ENCODE measurements around the gene PNPT1. TPM values are rescaled to one million over a fixed set of nuclear protein-coding genes. Genes with fewer than 3 reads are reported as not detected.

PNPT1 gene
- total RNA-seq, 1 experiment from 2014 or later = 31.7 TPM

DNA sequence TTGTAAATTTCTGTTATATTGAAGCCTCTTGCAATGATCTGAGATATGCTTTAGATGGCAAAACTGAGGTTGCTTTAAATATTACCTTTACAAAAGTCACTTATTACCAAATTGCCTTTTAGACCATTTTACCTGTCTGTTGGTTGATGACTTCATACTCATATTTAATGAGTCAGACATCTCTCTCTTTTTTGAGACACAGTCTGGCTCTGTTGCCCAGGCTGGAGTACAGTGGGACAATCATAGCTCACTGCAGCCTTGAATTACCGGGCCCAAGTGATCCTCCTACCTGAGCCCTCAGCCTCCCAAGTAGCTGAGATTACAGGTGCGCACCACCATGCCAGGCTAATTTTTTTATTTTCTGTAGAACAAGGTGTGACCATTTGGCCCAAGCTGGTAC is 64.7 kb downstream of the PNPT1 start:
- POLR2A ChIA-PET = no interaction called here
- intact Hi-C loops (cut with micrococcal nuclease) = no loop called here
- no peak for ATAC-seq
- H2AFZ ChIP-seq (ENCODE audit: low read depth, low read length, poor library complexity, severe bottlenecking) = no peak overlapping the region
- CTCF ChIA-PET = no interaction called here
- H3K9me2 ChIP-seq (ENCODE audit: insufficient read depth) = no peaks in the 10 kb centered on the region
- H3K4me2 ChIP-seq (ENCODE audit: low read length) = no peak overlapping the region
- peaks cover 0 to 4% of the 10 kb centered on the region in 2 experiments; a peak in 2 of 4 replicates for H3K36me3 ChIP-seq (ENCODE audit: control insufficient read depth in 1 of 2, insufficient read depth in 2 of 2, low read length in 2 of 2)
- TF ChIP-seq MAX (IDR thresholded peaks at IDR 0.05) (no peak), ZBTB33 (IDR thresholded peaks at IDR 0.05; ENCODE audit: extremely low read depth, insufficient replicate concordance, low read length) (no peak), ZFX (IDR thresholded peaks at IDR 0.05) (no peak), RAD21 (IDR thresholded peaks at IDR 0.05; ENCODE audit: low read depth) (no peak), TCF7L2 (IDR thresholded peaks at IDR 0.05; ENCODE audit: borderline replicate concordance, extremely low read depth, insufficient read depth, insufficient read length) (no peak), SRF (IDR thresholded peaks at IDR 0.05; ENCODE audit: low read depth) (no peak), EGR1 (IDR thresholded peaks at IDR 0.05; ENCODE audit: low read depth) (no peak), EZH2 (IDR thresholded peaks at IDR 0.05) (no peak), YY1 (IDR thresholded peaks at IDR 0.05; ENCODE audit: extremely low read depth, insufficient replicate concordance, low read depth, low read length) (no peak)
- TF ChIP-seq, protein P1, sequence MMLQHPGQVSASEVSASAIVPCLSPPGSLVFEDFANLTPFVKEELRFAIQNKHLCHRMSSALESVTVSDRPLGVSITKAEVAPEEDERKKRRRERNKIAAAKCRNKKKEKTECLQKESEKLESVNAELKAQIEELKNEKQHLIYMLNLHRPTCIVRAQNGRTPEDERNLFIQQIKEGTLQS (IDR thresholded peaks at IDR 0.05) = no peak
- TF ChIP-seq, protein P2, sequence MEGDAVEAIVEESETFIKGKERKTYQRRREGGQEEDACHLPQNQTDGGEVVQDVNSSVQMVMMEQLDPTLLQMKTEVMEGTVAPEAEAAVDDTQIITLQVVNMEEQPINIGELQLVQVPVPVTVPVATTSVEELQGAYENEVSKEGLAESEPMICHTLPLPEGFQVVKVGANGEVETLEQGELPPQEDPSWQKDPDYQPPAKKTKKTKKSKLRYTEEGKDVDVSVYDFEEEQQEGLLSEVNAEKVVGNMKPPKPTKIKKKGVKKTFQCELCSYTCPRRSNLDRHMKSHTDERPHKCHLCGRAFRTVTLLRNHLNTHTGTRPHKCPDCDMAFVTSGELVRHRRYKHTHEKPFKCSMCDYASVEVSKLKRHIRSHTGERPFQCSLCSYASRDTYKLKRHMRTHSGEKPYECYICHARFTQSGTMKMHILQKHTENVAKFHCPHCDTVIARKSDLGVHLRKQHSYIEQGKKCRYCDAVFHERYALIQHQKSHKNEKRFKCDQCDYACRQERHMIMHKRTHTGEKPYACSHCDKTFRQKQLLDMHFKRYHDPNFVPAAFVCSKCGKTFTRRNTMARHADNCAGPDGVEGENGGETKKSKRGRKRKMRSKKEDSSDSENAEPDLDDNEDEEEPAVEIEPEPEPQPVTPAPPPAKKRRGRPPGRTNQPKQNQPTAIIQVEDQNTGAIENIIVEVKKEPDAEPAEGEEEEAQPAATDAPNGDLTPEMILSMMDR (IDR thresholded peaks at IDR 0.05 in 2 of 3, conservative IDR thresholded peaks at IDR 0.05 in 1 of 3; ENCODE audit: borderline replicate concordance in 1 of 3, insufficient read depth in 1 of 3, low read depth in 2 of 3, low read length in 2 of 3) = no peak
- RAD21 ChIA-PET (ENCODE audit: low non-redundant PET in 1 of 2, low total read pairs in 2 of 2, uncharacterized antibody in 2 of 2, unreplicated experiment in 2 of 2) = no interaction called here
- no peaks in the 10 kb centered on the region for H4K20me1 ChIP-seq (ENCODE audit: insufficient read depth)
- no peaks in the 10 kb centered on the region for H3K79me2 ChIP-seq (ENCODE audit: insufficient read depth, low read length)
- H3K9me3 ChIP-seq (ENCODE audit: control insufficient read depth in 1 of 2, insufficient read depth in 1 of 2, low read depth in 1 of 2, low read length in 2 of 2) = no peaks in the 10 kb centered on the region
- no peak overlapping the region for H3K27ac ChIP-seq (ENCODE audit: low read depth, low read length)
- no peak overlapping the region for H3K9ac ChIP-seq (ENCODE audit: low read length)
- no peak overlapping the region for H3K4me3 ChIP-seq (replicated peaks in 1 of 2; ENCODE audit: low read depth in 1 of 2, low read length in 2 of 2)
- no peaks in the 10 kb centered on the region for H3K27me3 ChIP-seq (ENCODE audit: insufficient read depth, low read length)
- no peaks in the 10 kb centered on the region for H3K4me1 ChIP-seq (ENCODE audit: control insufficient read depth in 1 of 2, insufficient read depth in 2 of 2, low read length in 2 of 2)
- no peak for DNase-seq (ENCODE audit: low read depth, low spot score)
- no TSS peak for BruUV-seq (replicated peaks)
